Activated T-cell treated with anti-CD3 and anti-CD28 coated beads, Interleukin-2, amount 50 U/mL, for 48 hours (primary cell): Measurements from ENCODE around the gene OR10A5.
"Not testable (repeated sequence)": the region's sequence is repeated elsewhere in the genome, so short reads cannot be mapped to it uniquely, and the experiment has no call there.

ENCODE experiments used
- DNase-seq, 2 experiments: peaks; one replicate each; pipeline ENCODE4 v3.0.0-alpha.2; 2020

OR10A5 gene, protein sequence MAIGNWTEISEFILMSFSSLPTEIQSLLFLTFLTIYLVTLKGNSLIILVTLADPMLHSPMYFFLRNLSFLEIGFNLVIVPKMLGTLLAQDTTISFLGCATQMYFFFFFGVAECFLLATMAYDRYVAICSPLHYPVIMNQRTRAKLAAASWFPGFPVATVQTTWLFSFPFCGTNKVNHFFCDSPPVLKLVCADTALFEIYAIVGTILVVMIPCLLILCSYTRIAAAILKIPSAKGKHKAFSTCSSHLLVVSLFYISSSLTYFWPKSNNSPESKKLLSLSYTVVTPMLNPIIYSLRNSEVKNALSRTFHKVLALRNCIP

DNA sequence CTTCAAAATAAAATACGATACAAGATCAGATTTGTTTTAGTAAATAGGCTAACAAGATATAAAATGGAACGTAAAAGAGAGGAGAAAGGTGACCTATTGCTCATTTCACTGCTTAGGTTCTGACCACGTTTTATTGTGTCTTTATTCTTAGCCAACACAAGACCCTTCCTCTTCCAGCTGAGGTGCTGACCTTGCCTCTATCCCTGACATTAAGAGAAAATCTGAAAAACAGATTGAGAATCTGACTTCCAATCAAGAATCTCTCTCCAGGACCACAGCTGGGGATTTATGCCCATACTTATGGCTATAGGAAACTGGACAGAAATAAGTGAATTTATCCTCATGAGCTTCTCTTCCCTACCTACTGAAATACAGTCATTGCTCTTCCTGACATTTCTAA lies at the start of gene OR10A5:
Gene OR10A5, plus strand, starts transcription at position 301 of the 400 bp plus-strand sequence. Its CDS starts 0 bp downstream, at position 301.
- no peak for DNase-seq

DNA sequence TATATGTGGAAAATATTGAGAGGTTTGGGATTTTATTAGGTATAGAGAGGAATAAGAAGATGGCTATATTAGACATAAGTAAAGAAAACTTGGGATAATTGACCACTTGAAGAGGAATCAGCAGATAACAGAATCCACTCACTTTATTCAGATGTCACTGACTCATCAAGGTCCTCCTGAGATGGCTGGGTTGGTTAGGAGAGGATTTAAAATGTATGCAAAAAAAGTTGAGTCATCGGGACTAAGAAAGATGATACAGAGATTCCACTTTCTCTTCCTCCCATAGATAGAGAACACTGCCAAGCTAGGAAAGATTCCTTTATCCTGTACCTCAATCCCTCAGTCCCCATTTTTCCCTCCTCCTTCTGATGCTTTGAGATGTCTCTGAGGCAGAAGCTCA lies 46.1 kb upstream of the OR10A5 start, which contains the start of gene OR6A2:
Gene OR6A2, minus strand, starts transcription at position 288 of the 400 bp plus-strand sequence. CDS start 3,981 bp downstream, outside the sequence.
- no peak for DNase-seq

DNA sequence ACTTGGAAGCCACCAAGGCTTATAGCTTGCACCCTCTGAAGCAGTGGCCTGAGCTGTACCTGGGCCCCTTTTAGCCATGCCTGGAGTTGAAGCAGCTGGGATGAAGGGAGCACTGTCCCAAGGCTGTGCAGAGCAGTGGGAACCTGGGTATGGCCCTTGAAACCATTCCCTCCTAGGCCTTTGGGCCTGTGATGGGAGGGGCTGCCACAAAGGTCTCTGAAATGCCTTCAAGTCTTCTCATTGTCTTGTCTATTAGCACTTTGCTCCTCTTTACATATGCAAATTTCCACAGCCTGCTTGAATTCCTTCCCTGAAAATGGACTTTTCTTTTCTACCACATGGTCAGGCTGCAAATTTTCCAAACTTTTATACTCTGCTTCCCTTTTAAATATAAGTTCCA lies 44.4 kb upstream of the OR10A5 start:
- not testable (repeated sequence) for DNase-seq

DNA sequence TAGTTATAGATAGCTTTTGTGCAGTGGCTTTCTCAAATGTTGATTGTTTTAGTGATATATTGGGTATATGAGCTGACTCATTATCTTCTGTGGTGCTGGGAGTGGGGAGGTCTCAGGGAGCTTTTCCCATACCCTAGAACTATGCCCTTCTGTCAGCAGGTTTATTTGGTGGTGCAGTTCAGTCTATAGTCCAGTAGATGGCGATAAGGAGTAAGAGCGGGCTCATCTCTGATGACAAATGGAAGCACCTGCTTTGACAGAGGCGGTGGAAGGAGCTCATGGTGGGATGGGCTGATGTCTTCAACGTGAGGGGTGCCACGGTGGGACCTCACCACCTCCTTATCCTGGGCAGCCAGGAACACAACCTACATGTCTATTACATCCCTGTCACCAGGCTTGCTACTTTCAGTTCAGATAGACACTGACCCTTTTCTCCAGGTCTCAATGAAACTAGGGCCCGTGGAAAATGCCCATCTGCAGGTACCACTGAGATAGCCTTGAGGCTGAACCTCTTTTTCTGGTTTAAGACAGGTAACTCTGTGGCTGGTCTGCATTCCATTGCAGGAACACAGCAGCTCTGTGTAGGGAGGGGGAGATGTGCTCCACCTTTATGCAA lies 33.0 kb upstream of the OR10A5 start:
- DNase-seq, result peak; percentile 37 to 45

DNA sequence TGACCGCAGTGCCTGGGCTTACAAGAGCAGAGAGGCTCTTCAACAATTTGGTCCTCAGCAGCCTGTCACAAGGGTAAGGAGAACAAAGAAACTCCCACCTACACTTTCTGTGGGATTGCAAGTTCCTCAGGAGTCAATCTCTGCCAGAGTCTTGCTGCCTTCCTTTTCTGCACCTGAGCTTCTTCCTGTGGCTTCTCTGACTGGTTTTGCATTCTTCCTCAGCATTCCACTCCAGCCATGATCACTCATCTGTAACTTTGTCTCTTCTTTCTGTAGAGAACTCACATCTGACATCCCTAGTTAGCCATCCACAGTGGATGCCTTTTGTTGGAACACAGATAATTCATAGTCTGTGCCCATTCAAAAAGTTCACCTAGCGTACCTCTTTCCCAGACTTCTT lies 31.8 kb upstream of the OR10A5 start:
- no peak for DNase-seq

DNA sequence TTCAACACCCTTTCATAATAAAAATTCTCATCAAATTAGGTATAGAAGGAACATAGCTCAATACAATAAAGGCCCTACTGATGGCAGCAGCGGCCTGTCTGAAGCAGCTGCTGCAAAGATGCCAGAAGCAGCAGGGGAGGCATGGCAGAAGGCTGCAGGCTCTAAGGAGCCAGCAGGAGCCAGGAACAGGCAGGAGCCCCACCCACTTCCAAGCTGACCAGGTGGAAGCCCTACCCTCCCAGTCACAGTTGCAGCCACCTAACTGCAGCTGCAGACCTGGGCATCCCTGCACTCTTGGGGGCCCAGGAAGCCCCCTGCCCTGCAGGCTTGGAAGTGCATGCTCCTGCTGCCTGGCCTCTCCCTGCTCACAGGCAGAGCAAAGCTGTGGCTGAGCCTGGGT lies 27.8 kb upstream of the OR10A5 start:
- no peak for DNase-seq

DNA sequence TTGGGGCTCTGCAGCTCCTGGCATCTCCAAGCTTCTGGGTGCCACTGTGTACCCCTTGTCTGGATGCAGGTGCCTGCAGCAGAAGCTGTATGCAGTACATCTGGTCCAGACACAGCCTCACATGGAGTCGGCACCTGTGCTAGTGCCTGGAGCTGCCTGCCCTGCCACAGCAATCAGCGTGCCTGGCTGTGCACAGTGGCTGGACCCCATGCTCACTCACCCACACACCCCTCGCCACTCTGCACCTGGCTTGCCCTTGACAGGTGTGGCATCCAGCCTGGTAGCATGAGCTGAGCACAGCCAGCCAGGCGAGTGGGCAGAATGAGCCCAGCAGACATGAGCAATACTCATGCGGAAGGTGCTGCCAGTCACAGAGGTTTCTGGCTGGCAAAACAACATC lies 26.5 kb upstream of the OR10A5 start:
- DNase-seq, result no peak

DNA sequence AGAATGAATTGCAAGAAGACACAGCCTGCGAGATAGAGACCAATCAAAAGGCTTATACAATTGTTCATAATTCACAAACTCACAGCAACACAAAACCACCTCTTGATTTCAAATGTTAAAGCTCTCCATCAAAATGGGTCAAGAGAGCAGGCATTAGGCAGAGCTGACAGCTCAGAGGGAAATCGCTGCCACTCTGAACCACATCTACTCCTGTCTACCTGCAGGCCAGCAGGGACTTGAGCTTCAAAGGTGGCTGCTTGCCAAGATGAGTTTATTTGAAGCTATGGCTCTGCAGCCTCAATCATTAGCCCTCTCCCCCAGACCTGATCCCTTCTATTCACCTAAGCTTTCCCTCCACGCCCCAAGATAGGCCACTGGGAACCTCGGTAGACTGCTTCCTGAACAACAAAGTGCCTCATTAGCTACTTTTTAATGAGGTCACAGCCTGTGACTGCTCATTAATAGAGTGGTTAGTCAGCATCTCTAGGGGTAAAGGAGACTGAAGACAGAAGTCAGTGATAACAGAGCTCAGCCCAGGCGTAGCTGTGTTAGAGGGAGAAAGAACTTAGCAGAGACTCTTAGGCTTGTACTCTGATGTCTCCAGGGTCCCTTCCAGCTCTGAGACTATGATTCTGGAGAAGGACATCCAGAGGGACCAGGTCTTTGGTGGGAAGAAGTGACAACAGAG lies 21.2 kb upstream of the OR10A5 start:
- no peak for DNase-seq

DNA sequence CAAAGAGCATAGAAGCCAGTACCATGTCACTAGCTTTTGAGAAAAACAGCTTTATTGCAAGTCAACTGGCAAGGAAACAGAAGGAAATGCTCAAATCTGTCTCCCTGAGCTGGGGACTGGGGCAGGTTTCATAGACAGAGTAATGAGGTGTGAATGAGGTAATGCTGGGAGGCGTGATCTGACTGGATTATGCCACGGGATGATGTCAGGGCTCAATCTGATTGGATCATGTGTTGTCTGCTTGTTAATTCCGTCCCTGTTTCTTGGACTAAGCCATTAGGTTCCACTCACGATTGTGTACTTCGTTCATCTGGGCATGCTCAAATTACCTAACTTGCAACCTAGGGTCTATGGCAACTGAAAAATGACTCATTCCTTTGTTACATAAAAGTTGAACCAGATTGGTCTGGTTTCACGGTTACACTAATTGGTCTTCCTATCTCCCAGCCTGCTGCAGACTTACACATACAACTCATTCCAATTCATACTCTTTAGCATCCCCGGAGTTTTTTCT lies 20.2 kb upstream of the OR10A5 start:
- DNase-seq, result no peak

DNA sequence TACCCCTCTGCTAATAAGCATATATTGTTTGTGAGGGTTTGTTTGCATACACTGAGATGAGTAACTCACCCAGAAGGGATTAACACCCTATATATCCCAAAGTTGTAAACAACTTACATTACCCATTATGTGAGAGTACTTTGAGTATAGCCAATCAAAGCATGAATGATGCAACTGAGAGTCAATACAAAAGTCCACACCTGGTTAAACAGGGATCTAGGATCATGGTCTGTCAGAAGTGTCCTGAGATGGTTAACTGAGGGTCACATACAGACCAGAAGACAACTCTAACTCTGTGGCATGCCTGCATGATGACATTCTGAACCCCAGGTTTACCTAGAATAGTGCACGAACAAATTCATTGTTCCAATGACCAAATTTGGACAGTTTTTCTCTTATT lies 17.4 kb upstream of the OR10A5 start:
- no peak for DNase-seq

DNA sequence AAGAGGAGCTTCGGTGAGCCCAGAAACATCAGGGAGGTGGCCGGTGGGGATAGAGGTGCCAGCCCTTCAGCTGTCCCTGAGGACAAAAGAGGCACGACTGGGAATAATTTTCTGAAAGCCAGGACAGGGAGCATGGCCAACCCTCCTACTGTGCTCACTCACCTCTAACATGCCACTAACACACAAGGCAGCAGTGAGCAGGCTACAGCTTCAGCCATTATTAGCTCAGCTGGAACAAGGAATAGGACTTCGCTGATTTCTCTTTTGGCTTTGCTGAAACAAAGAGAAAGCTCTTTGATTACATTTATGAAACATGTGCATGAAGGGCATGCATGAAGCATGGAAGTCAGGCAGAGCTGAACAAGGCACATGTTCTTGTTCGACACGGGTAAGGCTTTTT lies 12.1 kb upstream of the OR10A5 start:
- no peak for DNase-seq

DNA sequence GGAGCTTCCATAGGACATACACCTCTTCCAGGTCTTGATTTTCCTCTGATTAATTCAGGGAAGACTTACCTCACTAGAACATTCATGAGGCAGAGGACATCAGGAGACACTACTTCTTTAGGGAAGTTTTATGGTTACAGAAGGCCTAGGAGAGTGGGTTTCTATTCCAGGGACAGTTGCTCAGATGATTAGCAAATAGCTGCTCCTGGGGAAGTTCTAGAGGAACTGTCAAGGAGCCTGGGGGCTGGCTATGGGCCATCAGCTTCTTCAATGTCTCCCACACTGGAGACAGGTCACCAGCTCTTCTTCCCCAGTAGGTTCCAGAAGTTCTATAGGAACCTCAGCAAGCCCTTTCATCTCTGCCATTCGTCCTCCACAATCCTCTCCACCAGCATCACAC lies 11.5 kb upstream of the OR10A5 start:
- DNase-seq, result no peak

DNA sequence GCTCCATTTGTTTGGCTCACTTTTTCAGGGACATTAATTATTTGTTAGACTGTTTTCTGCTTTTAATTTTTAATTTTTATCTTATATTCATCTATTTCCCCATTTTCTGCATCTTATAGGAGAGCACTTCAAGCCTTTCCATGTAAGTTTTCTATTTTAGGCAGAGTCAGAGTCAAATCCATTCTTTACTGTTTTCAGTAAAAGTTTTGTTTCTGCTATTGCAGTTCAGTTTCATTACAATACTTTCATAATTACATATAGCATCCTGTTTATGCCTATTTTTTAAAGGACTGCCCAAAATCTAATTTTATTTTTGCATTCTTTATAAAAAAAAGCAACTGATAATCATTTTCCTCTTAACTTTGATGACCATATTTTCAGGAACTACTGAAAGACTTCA lies 3.8 kb upstream of the OR10A5 start:
- DNase-seq, result no peak

DNA sequence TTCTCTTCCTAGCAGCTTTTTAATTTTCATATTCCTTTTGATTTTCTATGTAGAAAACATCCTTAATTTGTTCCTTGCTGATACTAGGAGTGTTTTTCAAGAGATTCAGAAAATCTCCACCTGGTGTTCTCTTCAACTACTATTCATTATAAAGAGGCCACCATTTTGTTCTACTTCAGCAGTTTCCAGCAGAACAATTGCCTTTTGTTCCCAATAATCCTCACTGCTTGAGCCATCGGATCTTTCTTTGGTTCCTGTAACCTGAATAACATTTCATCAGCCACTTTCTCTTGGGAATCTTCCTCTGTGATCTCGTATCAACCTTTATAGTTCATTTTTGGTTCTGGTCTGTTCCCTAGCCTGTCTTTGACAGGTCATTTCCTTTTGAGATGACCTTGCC lies 1.8 kb upstream of the OR10A5 start:
- DNase-seq, result no peak

DNA sequence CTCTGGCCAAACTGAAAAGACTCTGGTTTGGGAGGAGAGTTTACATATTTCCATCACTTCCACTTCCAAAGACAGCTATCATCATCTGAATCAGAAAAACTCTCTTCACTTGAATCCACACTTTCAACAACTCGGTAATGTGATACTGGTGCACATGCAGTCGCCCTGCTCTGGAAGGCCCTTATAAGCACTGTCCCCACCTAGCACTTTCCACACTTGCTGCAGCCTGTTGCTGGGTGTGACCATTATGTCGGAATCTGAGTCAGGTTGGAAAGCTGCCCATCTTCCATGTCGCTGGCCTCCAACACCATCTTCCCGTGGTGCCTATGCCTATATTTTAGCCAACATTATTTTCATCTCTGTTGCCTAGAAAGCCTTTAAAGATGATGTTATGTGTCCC lies 1.1 kb upstream of the OR10A5 start:
- no peak for DNase-seq

DNA sequence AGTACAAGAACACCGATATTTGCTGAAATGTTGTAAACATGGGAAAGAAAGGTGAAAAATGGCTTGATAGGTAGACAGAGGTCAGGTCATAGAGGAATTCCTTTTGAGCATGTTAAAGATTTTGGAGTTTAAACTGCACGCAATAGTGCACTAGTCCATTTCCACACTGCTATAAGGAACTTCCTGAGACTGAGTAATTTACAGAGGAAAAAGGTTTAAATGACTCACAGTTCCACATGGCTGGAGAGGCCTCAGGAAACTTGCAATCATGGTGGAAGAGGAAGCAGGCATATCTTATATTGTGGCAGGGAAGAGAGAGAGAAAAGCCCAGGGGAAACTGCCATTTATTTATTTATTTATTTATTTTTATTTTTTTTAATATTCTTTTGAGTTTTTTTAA lies 5.0 kb downstream of the OR10A5 start:
- no peak for DNase-seq

DNA sequence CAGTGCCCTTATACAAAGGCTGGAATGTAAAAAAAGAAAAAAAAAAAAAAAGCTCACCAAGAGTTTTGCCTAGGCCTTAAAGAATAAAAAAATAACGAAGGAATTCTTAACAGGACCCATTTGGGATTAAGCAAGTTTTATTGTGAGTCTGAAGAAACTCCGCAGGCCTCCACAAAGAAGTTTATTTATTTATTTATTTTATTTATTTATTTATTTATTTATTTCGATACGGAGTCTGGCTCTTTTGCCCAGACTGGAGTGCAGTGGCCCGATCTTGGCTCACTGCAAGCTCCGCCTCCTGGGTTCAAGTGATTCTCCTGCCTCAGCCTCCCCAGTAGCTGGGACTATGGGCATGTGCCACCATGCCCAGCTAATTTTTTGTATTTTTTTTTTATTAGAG lies 9.3 kb downstream of the OR10A5 start:
- DNase-seq, result not testable (repeated sequence)

DNA sequence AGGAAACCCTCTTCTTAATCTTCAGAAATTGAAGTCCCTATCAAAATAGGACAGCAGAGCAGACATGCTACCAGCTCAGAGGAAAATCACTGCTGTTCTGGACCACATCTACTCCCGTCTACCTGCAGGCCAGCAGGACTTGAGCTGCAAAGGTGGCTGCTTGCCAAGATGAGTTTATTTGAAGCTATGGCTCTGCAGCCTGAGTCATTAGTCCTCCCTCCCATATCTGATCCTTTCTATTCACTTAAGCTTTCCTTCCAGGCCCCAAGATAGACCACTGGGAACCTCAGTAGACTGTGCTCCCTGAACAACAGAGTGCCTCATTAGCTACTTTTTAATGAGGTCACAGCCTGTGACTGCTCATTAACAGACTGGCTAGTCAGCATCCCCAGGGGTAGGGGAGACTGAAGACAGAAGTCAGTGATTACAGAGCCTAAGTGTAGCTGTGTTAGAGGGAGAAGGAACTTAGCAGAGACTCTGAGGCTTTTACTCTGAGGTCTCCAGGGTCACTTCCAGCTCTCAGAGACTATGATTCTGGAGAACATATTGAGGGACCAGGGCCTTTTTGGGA lies 10.6 kb downstream of the OR10A5 start:
- DNase-seq, result no peak

DNA sequence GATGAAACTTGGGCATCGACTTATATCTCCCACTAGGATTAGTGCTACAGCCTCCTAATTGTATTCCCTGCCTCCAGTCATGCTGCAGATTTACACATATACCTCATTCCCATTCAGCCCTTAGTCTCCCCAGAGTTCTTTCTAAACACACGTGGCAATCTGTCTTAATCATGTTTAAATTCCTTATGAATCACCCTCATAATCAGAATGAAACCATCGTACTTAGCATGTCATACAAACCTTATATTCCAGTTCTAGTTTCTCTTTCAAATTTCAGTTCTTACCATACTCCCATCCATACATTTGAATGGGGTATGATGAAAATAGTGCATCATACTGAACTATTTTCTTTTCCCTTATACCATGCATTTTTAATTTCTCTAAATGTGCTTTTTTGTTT lies 11.4 kb downstream of the OR10A5 start:
- DNase-seq, result no peak

DNA sequence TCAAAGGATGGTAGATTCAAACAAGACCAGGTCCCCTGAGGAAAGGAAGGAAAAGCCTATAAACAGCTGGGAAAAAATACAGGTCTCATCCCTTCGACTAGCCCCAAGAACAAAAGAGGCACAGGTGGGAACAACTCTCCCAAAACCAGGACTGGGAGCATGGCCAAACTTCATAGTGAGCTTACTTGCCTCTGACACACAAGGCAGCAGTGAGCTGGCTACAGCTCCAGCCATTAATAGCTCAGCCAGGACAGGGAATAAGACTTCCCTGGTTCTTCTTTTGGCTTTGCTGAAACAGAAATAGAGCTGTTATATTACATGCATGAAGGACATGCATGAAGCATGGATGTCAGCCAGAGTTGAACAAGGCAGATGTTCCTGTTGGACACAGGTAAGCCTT lies 17.5 kb downstream of the OR10A5 start, which contains the start of gene OR10A2:
Gene OR10A2, plus strand, starts transcription at position 97 of the 400 bp plus-strand sequence. CDS start 6,698 bp downstream, outside the sequence.
- no peak for DNase-seq

DNA sequence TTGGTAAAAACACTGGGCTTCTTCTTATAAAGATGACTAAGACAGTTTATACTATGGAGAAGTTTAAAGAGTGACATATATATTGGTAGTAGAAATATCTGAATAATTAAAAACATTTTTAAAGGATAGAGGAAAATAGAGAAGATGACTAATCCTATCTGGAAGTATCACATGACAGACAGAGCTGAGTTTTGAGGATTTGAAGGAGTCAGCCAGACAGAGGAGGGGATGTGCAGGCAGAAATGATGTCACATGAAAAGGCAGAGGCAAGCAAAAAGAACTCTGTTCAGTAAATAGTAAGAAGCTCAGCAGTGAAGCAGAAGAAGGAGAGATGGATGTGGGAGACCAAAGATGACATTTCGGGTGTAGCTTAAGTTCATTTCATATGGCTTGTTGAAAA lies 19.0 kb downstream of the OR10A5 start:
- DNase-seq, result no peak

DNA sequence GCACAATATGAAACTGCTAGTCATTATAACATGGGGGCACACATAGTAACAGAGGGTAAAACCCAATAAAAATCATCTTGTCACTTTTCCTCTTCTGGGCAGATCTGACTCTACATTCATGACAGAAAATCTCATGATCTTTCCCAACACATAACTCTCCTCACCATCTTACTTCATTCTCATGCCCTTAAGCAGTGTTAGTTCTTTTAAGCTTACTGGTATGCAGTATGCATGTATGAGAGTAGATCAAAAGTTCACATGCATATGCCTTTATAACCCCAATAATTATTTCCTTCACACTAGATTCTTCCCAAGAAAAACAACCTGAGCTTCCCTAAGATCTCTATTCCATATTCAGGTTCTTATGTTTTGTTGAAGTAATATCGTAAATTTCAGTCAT lies 25.8 kb downstream of the OR10A5 start:
- no peak for DNase-seq

DNA sequence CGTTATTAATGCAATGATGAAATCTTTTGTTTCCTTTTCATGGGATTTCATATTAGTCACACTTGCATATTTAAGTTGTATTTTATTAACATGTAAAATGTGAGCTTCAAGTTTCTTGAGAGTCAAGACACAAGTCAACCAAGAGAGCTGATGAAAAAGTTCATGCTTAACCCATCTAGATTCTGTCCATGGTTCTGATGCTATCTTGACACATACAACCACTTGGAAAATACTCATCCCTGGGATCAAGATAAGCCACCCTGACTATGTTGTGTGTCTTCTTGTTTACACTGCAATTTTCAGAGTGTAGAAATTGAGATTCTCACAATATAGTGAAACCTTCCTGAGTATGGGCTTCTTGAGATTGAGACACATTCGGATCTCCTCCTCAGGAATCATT lies 30.3 kb downstream of the OR10A5 start:
- DNase-seq, result no peak
